H9 (cell line): ENCODE data around the gene PEDS1. TPM values are rescaled to one million over a fixed set of nuclear protein-coding genes. Genes with fewer than 3 reads are reported as not detected.

Experiments used
- DNase-seq: peaks from one replicate; pipeline ENCODE4 v3.0.0-alpha.2; 2017
- H2AFZ ChIP-seq: one replicate; pipeline ENCODE4 v1.6.1; 2013; ENCODE audit warnings: mild to moderate bottlenecking, low read length, control low read depth, moderate library complexity
- H2AK5ac ChIP-seq: 2 replicates; pipeline ENCODE4 v1.6.1; 2013; ENCODE audit warnings: low read length, control low read depth, mixed read lengths; ENCODE audit not compliant: insufficient read length
- H2BK120ac ChIP-seq: one replicate; pipeline ENCODE4 v1.6.1; 2013; ENCODE audit warnings: low read depth, mild to moderate bottlenecking, low read length, control low read depth, inconsistent platforms; ENCODE audit not compliant: poor library complexity, severe bottlenecking
- H2BK12ac ChIP-seq: 2 replicates; pipeline ENCODE4 v1.6.1; 2013; ENCODE audit warnings: low read length, control low read depth, mixed read lengths, low read depth; ENCODE audit not compliant: insufficient read length
- H2BK15ac ChIP-seq: 2 replicates; pipeline ENCODE4 v1.6.1; 2013; ENCODE audit warnings: low read depth, low read length, control low read depth
- H2BK20ac ChIP-seq: one replicate; pipeline ENCODE4 v1.6.1; 2013; ENCODE audit warnings: low read depth, mild to moderate bottlenecking, low read length, control low read depth, inconsistent platforms; ENCODE audit not compliant: poor library complexity, severe bottlenecking
- H2BK5ac ChIP-seq: 2 replicates; pipeline ENCODE4 v1.6.1; 2013; ENCODE audit warnings: low read length, control low read depth, mixed read lengths; ENCODE audit not compliant: insufficient read length
- H3K14ac ChIP-seq: 2 replicates; pipeline ENCODE4 v1.6.1; 2013; ENCODE audit warnings: low read length, control low read depth; ENCODE audit not compliant: insufficient read depth
- H3K18ac ChIP-seq: 2 replicates; pipeline ENCODE4 v1.6.1; 2013; ENCODE audit warnings: low read depth, mild to moderate bottlenecking, mixed read lengths, low read length, control low read depth; ENCODE audit not compliant: insufficient read length
- H3K23ac ChIP-seq: 2 replicates; pipeline ENCODE4 v1.6.1; 2013; ENCODE audit warnings: low read length, control low read depth, mixed read lengths, low read depth; ENCODE audit not compliant: insufficient read length
- H3K23me2 ChIP-seq: 2 replicates; pipeline ENCODE4 v1.6.1; 2013; ENCODE audit warnings: low read depth, mild to moderate bottlenecking, mixed read lengths, low read length, control low read depth; ENCODE audit not compliant: insufficient read length, poor library complexity, severe bottlenecking
- H3K27ac ChIP-seq: 2 replicates; pipeline ENCODE4 v1.5.1; 2013; ENCODE audit warnings: low read length, control low read depth, mixed read lengths, low read depth; ENCODE audit not compliant: insufficient read length
- H3K27me3 ChIP-seq: 2 replicates; pipeline ENCODE4 v1.6.1; 2013; ENCODE audit warnings: low read length, control low read depth, inconsistent platforms; ENCODE audit not compliant: insufficient read depth
- H3K4ac ChIP-seq: 2 replicates; pipeline ENCODE4 v1.6.1; 2013; ENCODE audit warnings: low read depth, mild to moderate bottlenecking, control low read depth, inconsistent platforms, low read length, moderate library complexity
- H3K4me1 ChIP-seq: 2 replicates; pipeline ENCODE4 v1.6.1; 2013; ENCODE audit warnings: low read length, control low read depth, inconsistent platforms; ENCODE audit not compliant: insufficient read depth
- H3K4me2 ChIP-seq: 2 replicates; pipeline ENCODE4 v1.6.1; 2013; ENCODE audit warnings: low read length, control low read depth, mixed read lengths; ENCODE audit not compliant: insufficient read length, insufficient read depth
- H3K56ac ChIP-seq: 2 replicates; pipeline ENCODE4 v1.6.1; 2013; ENCODE audit warnings: low read depth, mild to moderate bottlenecking, mixed read lengths, low read length, control low read depth; ENCODE audit not compliant: insufficient read length
- H3K79me1 ChIP-seq: 2 replicates; pipeline ENCODE4 v1.6.1; 2013; ENCODE audit warnings: low read depth, mild to moderate bottlenecking, moderate library complexity, low read length, control low read depth, inconsistent platforms; ENCODE audit not compliant: insufficient read depth, poor library complexity, severe bottlenecking
- H3K79me2 ChIP-seq: 2 replicates; pipeline ENCODE4 v1.6.1; 2013; ENCODE audit warnings: low read length, control low read depth, inconsistent platforms; ENCODE audit not compliant: insufficient read depth
- H3K9ac ChIP-seq: 2 replicates; pipeline ENCODE4 v1.6.1; 2013; ENCODE audit warnings: low read length, control low read depth, mixed read lengths; ENCODE audit not compliant: insufficient read length; ENCODE audit errors: extremely low read depth
- H3K9me3 ChIP-seq: one replicate; pipeline ENCODE4 v1.6.1; 2013; ENCODE audit warnings: low read depth, low read length, inconsistent platforms; ENCODE audit not compliant: control insufficient read depth
- H3T11ph ChIP-seq: one replicate; pipeline ENCODE4 v1.6.1; 2013; ENCODE audit warnings: mild to moderate bottlenecking, low read length, control low read depth, inconsistent platforms
- H4K20me1 ChIP-seq: one replicate; pipeline ENCODE4 v1.6.1; 2013; ENCODE audit not compliant: control insufficient read depth, insufficient read length, insufficient read depth
- H4K5ac ChIP-seq: 2 replicates; pipeline ENCODE4 v1.6.1; 2013; ENCODE audit warnings: low read depth, mild to moderate bottlenecking, mixed read lengths, low read length, control low read depth; ENCODE audit not compliant: insufficient read length
- H4K8ac ChIP-seq: replicated peaks from 2 replicates; pipeline ENCODE4 v1.6.1; 2013; ENCODE audit warnings: low read length, control low read depth, mixed read lengths, low read depth; ENCODE audit not compliant: insufficient read length
- H4K91ac ChIP-seq: 2 replicates; pipeline ENCODE4 v1.6.1; 2013; ENCODE audit warnings: low read depth, mild to moderate bottlenecking, moderate library complexity, mixed read lengths, low read length, control low read depth; ENCODE audit not compliant: insufficient read length
- H3K27ac Mint-ChIP-seq, 3 experiments: 2 replicates in 2 of 3; 3 replicates in 1 of 3; pipeline ENCODE4 v1.8.0; 2020 to 2021; ENCODE audit warnings: mixed read lengths in 3 of 3, mild to moderate bottlenecking in 1 of 3, moderate library complexity in 1 of 3
- H3K27me3 Mint-ChIP-seq: 2 replicates; pipeline ENCODE4 v1.8.0; 2021; ENCODE audit warnings: low read depth, mild to moderate bottlenecking, moderate library complexity, mixed read lengths
- H3K36me3 Mint-ChIP-seq, 3 experiments: 2 replicates in 2 of 3; 3 replicates in 1 of 3; pipeline ENCODE4 v1.8.0; 2020 to 2021; ENCODE audit warnings: low read depth in 3 of 3, mixed read lengths in 3 of 3; ENCODE audit not compliant: insufficient read depth in 1 of 3
- H3K4me1 Mint-ChIP-seq, 2 experiments: 2 replicates each; pipeline ENCODE4 v1.8.0; 2020; ENCODE audit warnings: mixed read lengths in 2 of 2
- H3K4me3 Mint-ChIP-seq, 2 experiments: 2 replicates in 1 of 2; 3 replicates in 1 of 2; pipeline ENCODE4 v1.8.0; 2020 to 2021; ENCODE audit warnings: mild to moderate bottlenecking in 2 of 2, mixed read lengths in 2 of 2, moderate library complexity in 1 of 2
- H3K9me3 Mint-ChIP-seq, 2 experiments: 2 replicates in 1 of 2; 3 replicates in 1 of 2; pipeline ENCODE4 v1.8.0; 2020; ENCODE audit warnings: mild to moderate bottlenecking in 2 of 2, mixed read lengths in 2 of 2, moderate library complexity in 1 of 2
- WGBS: extraction: QIAGEN DNeasy Blood & Tissue Kit; methylation state at CpG from one replicate; pipeline ENCODE4 v1.1.7; 2013; ENCODE audit warnings: missing lambda C conversion rate, low lambda C conversion rate, mixed read lengths; ENCODE audit not compliant: insufficient read length; ENCODE audit errors: extremely low coverage; 5-methylcytosine and 5-hydroxymethylcytosine counted together
- total RNA-seq: library from RNA; stranded (reverse); gene quantifications from 2 replicates; pipeline ENCODE4 v1.2.1, GENCODE V29; 2021
- TF ChIP-seq, protein P1 (sequence below): fragments of 200-600 bp; sonication (generic); conservative IDR thresholded peaks from 3 replicates; pipeline ENCODE4 v1.8.0; 2021; ENCODE audit warnings: antibody characterized with exemption, mild to moderate bottlenecking

PEDS1 gene
- total RNA-seq, 1 experiment from 2014 or later = 29.3 TPM

DNA sequence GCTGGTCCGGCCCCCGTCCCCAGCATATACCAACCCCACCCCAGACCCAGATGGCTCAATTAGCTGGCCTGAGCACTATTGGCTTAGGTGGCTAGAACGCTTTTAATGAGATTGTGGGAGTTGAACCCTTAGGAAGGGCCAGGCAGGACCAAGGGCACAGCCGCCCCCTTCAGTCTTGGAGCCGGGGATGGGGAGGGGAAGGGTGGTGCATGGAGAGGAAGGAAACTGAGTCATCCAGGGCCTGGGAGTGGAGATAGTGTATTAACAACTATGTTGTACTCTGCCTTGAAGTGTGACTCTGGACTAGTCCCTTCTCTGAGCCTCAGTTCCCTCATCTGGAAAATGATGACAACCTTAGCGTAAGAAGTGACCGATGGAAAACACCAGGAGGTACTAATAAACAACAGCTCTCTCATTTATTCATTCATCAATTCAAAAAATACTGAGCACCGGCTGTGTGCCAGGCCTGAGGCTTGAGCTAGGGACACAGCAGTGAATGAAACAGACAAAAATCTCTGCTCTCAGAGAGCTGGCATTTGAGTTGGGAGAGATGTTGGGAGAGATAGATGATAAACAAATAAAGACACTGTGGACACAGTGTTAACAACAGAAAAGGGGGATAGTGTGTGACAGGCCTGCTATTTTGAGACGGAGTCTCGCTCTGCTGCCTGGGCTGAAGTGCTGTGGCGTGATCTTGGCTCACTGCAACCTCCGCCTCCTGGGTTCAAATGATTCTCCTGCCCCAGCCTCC lies 11.5 kb downstream of the PEDS1 start:
- no peak for DNase-seq
- TF ChIP-seq, protein P1, sequence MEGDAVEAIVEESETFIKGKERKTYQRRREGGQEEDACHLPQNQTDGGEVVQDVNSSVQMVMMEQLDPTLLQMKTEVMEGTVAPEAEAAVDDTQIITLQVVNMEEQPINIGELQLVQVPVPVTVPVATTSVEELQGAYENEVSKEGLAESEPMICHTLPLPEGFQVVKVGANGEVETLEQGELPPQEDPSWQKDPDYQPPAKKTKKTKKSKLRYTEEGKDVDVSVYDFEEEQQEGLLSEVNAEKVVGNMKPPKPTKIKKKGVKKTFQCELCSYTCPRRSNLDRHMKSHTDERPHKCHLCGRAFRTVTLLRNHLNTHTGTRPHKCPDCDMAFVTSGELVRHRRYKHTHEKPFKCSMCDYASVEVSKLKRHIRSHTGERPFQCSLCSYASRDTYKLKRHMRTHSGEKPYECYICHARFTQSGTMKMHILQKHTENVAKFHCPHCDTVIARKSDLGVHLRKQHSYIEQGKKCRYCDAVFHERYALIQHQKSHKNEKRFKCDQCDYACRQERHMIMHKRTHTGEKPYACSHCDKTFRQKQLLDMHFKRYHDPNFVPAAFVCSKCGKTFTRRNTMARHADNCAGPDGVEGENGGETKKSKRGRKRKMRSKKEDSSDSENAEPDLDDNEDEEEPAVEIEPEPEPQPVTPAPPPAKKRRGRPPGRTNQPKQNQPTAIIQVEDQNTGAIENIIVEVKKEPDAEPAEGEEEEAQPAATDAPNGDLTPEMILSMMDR = no peak
- Mint-ChIP-seq H3K27ac (peak overlapping the region in 1 of 3 experiments; percentile 44; a peak in 2 of 7 replicates), H3K4me3 (no peak overlapping the region; a peak in 1 of 5 replicates), H3K4me1 (peaks cover 36 to 41% of the 10 kb centered on the region in 2 experiments), H3K9me3 (no peaks in the 10 kb centered on the region), H3K27me3 (no peaks in the 10 kb centered on the region), H3K36me3 (peaks cover 17 to 45% (median 44%) of the 10 kb centered on the region in 3 experiments)
- Histone ChIP-seq H3K79me1 (peaks cover 14% of the 10 kb centered on the region), H2BK5ac (no peak overlapping the region), H3K27me3 (no peaks in the 10 kb centered on the region), H3K79me2 (peaks cover 9% of the 10 kb centered on the region; the same call in 1 of the 2 replicates), H3K4me1 (peaks cover 14% of the 10 kb centered on the region; the same call in 1 of the 2 replicates), H2BK120ac (no peak overlapping the region), H3T11ph (no peak overlapping the region), H2BK20ac (no peak overlapping the region), H3K14ac (no peak overlapping the region), H3K56ac (no peak overlapping the region), H3K27ac (no peak overlapping the region), H4K8ac (no peak overlapping the region), H4K20me1 (no peaks in the 10 kb centered on the region), H3K23me2 (no peaks in the 10 kb centered on the region), H3K4ac (no peak overlapping the region), H3K9ac (no peak overlapping the region), H2BK15ac (no peak overlapping the region), H3K4me2 (no peak overlapping the region), H4K91ac (no peak overlapping the region), H3K9me3 (no peaks in the 10 kb centered on the region), H4K5ac (no peak overlapping the region), H3K18ac (no peak overlapping the region), H2AFZ (no peak overlapping the region), H3K23ac (no peak overlapping the region), H2BK12ac (no peak overlapping the region), H2AK5ac (no peak overlapping the region)
- no CpG with 5 or more reads among the region's 12 CpGs for WGBS
